ENCODE results near the gene IGFL1.
"Not testable (repeated sequence)": the region's sequence is repeated elsewhere in the genome, so short reads cannot be mapped to it uniquely, and the experiment has no call there.

DNA sequence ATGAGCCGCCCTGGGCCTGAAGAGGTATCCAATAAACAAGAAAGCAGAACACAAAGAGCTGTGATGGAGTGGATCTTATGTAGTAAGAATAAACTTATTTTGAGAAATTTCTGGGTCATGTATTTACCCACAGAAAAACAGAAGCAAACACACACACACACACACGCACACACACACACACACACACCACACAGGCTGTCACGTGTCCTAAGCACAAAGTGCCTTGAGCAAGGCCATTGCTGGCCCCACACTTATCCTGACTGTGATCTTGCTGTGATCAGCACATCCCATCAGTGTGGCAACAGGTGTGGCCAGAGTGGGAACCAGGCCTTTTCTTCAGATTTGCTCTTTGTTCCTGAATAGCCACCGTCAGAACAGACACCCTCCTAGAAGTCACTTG, 4.3 kb downstream of the IGFL1 start:
- not testable (repeated sequence) for TF ChIP-seq CTCF (IDR thresholded peaks at IDR 0.05); POLR2AphosphoS5 (IDR thresholded peaks at IDR 0.05; ENCODE audit: insufficient read depth in 1 of 2, low read depth in 1 of 2)

All from vagina (tissue), 2 donors.